Fibroblast of mammary gland (primary cell): ENCODE data around the gene GLYATL3.

ENCODE experiments used
- DNase-seq: peaks from one replicate; pipeline ENCODE4 v3.0.0-alpha.2; 2010; ENCODE audit warnings: low read depth
- H3K4me3 ChIP-seq: 2 replicates; pipeline ENCODE4 v1.5.1; 2011; ENCODE audit warnings: low read depth, mild to moderate bottlenecking, low read length, moderate library complexity; ENCODE audit not compliant: control insufficient read depth
- CTCF ChIP-seq: conservative IDR thresholded peaks from 2 replicates; pipeline ENCODE4 v1.5.1; 2011; ENCODE audit warnings: low read depth, low read length, inconsistent platforms; ENCODE audit not compliant: control insufficient read depth, insufficient read depth

GLYATL3 gene

DNA sequence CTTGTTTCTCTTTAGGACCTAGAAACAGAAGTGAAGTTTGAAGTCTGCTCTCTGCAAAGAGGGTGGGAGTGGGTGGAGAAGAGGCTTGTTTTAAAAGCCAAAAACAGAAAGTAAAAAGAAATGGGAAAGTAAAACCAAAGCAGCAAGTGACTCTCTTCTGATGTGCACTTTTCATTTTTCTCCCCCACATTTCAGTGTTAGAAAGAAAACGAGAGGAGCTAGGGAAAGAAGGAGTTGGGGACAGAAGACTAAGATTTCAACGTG is 52.1 kb downstream of the GLYATL3 start:
- DNase-seq, result no peak
- peak overlapping the region; percentile 52 for H3K4me3 ChIP-seq

DNA sequence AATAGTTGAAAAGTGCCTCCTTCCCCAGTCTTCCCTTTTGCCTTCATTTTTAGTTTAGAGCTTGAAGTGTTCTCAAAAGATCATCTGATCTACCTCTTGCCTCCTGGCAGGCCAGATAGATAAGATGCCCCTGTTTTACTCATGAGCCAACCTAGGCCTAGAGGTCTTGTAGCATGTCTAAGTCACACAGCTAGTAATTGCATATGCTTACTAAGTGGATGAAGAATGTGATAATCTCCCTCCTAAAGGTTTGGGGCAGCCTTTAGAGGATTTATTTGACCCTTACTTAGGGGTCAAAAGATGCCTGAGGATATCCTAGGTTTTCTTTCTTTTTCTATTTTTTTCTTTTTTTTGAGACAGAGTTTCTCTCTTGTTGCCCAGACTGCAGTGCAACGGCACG is 52.9 kb downstream of the GLYATL3 start:
- no peak for TF ChIP-seq CTCF
- peak overlapping the region; percentile 6 for H3K4me3 ChIP-seq
- DNase-seq, result no peak

More for the DNA sequence above, 52.1 kb downstream of the GLYATL3 start:
- TF ChIP-seq CTCF, result no peak

GRCh38 chr6:49553384-49553783 is 53.7 kb downstream of the GLYATL3 start:
- no peak for TF ChIP-seq CTCF
- no peak overlapping the region for H3K4me3 ChIP-seq
- DNase-seq, result peak; percentile 87

DNA sequence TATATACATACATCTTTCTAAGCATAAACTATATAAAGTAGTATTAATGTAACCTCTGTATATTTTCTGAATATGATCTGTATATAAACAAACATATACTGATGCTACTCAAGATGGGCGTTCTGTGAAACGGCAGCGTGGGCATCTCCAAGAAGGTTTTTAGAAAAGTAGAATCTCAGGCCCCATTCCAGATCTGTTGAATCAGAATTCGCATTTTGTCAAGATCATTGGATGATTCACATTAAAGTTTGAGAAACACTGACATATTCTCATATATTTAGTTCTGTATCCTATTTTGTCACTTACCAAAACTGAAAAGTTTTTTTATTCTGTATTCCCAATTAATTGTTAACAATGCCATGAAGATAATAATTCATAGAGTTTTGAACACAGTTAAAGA is 56.2 kb downstream of the GLYATL3 start:
- no peak for DNase-seq
- no peak overlapping the region for H3K4me3 ChIP-seq
- TF ChIP-seq CTCF, result no peak

DNA sequence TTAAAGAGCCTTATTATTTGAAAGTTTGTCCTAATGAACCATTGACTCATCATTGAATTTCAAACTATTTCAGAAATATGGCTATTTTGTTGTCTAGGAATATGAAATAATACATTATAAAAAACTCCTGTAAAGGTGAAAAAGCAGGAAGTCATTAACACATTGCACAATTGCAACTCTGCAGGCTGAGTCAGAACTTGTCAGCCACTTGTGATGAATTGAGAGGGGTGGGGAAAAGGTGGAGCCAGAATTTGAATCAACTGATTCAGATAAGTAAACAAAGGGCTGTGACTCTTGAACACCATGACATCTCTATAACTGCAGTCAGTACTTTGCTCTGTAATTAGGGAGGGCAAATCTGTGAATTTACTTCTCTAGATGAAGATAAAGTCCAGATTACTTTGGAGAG is 56.7 kb downstream of the GLYATL3 start:
- DNase-seq, result peak; percentile 90
- no peak overlapping the region for H3K4me3 ChIP-seq
- no peak for TF ChIP-seq CTCF

DNA sequence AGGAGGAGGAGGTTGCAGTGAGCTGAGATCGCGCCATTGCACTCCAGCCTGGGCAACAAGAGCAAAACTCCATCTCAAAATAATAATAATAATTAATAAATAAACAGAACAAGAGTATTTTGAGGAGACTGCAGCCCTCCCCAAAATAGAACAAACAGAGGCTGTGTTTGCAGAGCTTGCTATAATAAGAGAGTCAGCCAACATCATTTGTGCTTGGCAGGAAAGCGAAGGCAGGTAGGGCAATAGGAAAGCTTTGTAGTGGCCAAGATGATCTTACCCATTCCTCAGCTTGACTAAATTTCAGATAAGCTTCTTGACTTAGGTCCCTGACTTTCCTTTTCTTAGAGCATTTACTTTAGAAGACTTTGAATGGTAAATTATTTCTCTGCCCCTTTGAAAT is 57.5 kb downstream of the GLYATL3 start:
- no peak for DNase-seq
- H3K4me3 ChIP-seq, result no peak overlapping the region
- no peak for TF ChIP-seq CTCF

DNA sequence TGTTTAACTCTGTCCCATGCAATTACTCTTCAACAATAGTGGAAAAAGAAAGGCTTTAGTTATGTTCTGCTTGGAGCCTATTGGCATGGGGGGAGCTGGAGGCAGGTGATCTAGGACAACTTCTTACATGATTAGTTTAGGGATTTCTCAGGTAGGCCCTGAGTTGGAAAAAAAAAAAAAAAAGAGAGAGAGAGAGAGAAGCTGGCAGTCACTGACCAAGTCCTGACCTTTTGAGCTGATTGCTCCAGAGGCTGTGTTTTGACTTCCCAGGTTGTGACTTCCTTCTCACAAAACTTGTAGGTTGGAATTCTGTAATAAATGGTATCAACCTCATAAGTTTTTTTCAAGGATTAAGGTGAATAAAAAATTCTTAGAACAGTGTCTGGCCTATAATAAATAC is 58.5 kb downstream of the GLYATL3 start:
- TF ChIP-seq CTCF, result no peak
- H3K4me3 ChIP-seq, result no peak overlapping the region
- no peak for DNase-seq
